HFFc6 (cell line): ENCODE measurements around the gene PFN2. TPM values are rescaled to one million over a fixed set of nuclear protein-coding genes. Genes with fewer than 3 reads are reported as not detected.
"Not testable (repeated sequence)": the region's sequence is repeated elsewhere in the genome, so short reads cannot be mapped to it uniquely, and the experiment has no call there.

Experiments
- DNase-seq: peaks from one replicate; pipeline ENCODE4 v3.0.0-alpha.2; 2018
- H3K27ac Mint-ChIP-seq: 2 replicates; pipeline ENCODE4 v1.8.0; 2020; ENCODE audit warnings: mild to moderate bottlenecking, mixed read lengths
- H3K27me3 Mint-ChIP-seq: 2 replicates; pipeline ENCODE4 v1.8.0; 2021; ENCODE audit warnings: mild to moderate bottlenecking, moderate library complexity, mixed read lengths; ENCODE audit not compliant: insufficient read depth
- H3K36me3 Mint-ChIP-seq: 2 replicates; pipeline ENCODE4 v1.8.0; 2021; ENCODE audit warnings: low read depth, mixed read lengths
- H3K4me1 Mint-ChIP-seq: 2 replicates; pipeline ENCODE4 v1.8.0; 2020; ENCODE audit warnings: low read depth, mixed read lengths
- H3K4me3 Mint-ChIP-seq: 2 replicates; pipeline ENCODE4 v1.8.0; 2020; ENCODE audit warnings: mild to moderate bottlenecking, moderate library complexity, mixed read lengths
- H3K9me3 Mint-ChIP-seq: 2 replicates; pipeline ENCODE4 v1.8.0; 2020; ENCODE audit warnings: mild to moderate bottlenecking, mixed read lengths
- CTCF ChIP-seq: fragments of 200-600 bp; sonication (generic); IDR thresholded peaks from 2 replicates; pipeline ENCODE4 v1.5.0; 2021; ENCODE audit warnings: antibody characterized with exemption, mild to moderate bottlenecking
- total RNA-seq, 6 experiments: library from RNA; stranded (reverse); fragmentation: NEBNext Ultra II Directional; extraction: Animal tissue kit (Norgen Biotek cat#: 25700); gene quantifications; 2 replicates in 1 of 6; 3 replicates in 5 of 6; pipeline ENCODE4 v1.2.3, GENCODE V29; 2021

The PFN2 gene
- total RNA-seq, 6 experiments from 2014 or later, result 369 to 470 (median 454) TPM

GRCh38 chr3:149947231-149947630, 23.5 kb downstream of the PFN2 start:
- peaks cover 92% of the 10 kb centered on the region for H3K36me3 Mint-ChIP-seq
- H3K9me3 Mint-ChIP-seq, result peaks cover 35% of the 10 kb centered on the region
- H3K4me1 Mint-ChIP-seq, result peaks cover 6% of the 10 kb centered on the region
- DNase-seq, result no peak
- H3K27me3 Mint-ChIP-seq, result no peaks in the 10 kb centered on the region; the same call in 1 of the 2 replicates
- no peak overlapping the region for H3K27ac Mint-ChIP-seq
- H3K4me3 Mint-ChIP-seq, result no peak overlapping the region
- TF ChIP-seq CTCF, result no peak

- H3K27me3 Mint-ChIP-seq, H3K27ac Mint-ChIP-seq, H3K4me3 Mint-ChIP-seq, DNase-seq: not testable (repeated sequence)
- peaks cover 72% of the 10 kb centered on the region for H3K36me3 Mint-ChIP-seq
- peaks cover 38% of the 10 kb centered on the region for H3K9me3 Mint-ChIP-seq
- peaks cover 39% of the 10 kb centered on the region for H3K4me1 Mint-ChIP-seq
Measured at GRCh38 chr3:149943966-149944365, 26.7 kb downstream of the PFN2 start.

- Mint-ChIP-seq H3K4me3 (no peak overlapping the region), H3K27ac (0 out of 2 replicates have a peak overlapping the region, but pooled peaks have one; percentile 33), H3K36me3 (peaks cover 59% of the 10 kb centered on the region), H3K9me3 (peaks cover 38% of the 10 kb centered on the region), H3K4me1 (peaks cover 52% of the 10 kb centered on the region), H3K27me3 (no peaks in the 10 kb centered on the region; the same call in 1 of the 2 replicates)
- no peak for DNase-seq
- TF ChIP-seq CTCF, result no peak
Measured at GRCh38 chr3:149942409-149942808, 28.3 kb downstream of the PFN2 start.

- peaks cover 54% of the 10 kb centered on the region for H3K36me3 Mint-ChIP-seq
- no peak overlapping the region for H3K4me3 Mint-ChIP-seq
- no peak for DNase-seq
- TF ChIP-seq CTCF, result no peak
- H3K9me3 Mint-ChIP-seq, result peaks cover 38% of the 10 kb centered on the region
- H3K27ac Mint-ChIP-seq, result no peak overlapping the region
- peaks cover under 1% of the 10 kb centered on the region; the same call in 1 of the 2 replicates for H3K27me3 Mint-ChIP-seq
- peaks cover 57% of the 10 kb centered on the region for H3K4me1 Mint-ChIP-seq
Measured at GRCh38 chr3:149941946-149942345, 28.7 kb downstream of the PFN2 start.

GRCh38 chr3:149941186-149941585, 29.5 kb downstream of the PFN2 start:
- TF ChIP-seq CTCF, result no peak
- H3K27ac Mint-ChIP-seq, result peak overlapping the region; percentile 21; the same call in 1 of the 2 replicates
- peak; percentile 28 for DNase-seq
- H3K27me3 Mint-ChIP-seq, result peaks cover 2% of the 10 kb centered on the region; the same call in 1 of the 2 replicates
- peaks cover 64% of the 10 kb centered on the region for H3K4me1 Mint-ChIP-seq
- H3K4me3 Mint-ChIP-seq, result no peak overlapping the region; the same call in 1 of the 2 replicates
- peaks cover 47% of the 10 kb centered on the region for H3K36me3 Mint-ChIP-seq
- H3K9me3 Mint-ChIP-seq, result peaks cover 34% of the 10 kb centered on the region

GRCh38 chr3:149938392-149939055, 32.2 kb downstream of the PFN2 start:
- not testable (repeated sequence) for H3K27me3 Mint-ChIP-seq, DNase-seq, H3K27ac Mint-ChIP-seq
- 0 out of 2 replicates have a peak overlapping the region, but pooled peaks have one; percentile 19 for H3K4me3 Mint-ChIP-seq
- H3K9me3 Mint-ChIP-seq, result peaks cover 15% of the 10 kb centered on the region
- peaks cover 82% of the 10 kb centered on the region for H3K4me1 Mint-ChIP-seq
- peaks cover 27% of the 10 kb centered on the region for H3K36me3 Mint-ChIP-seq
